Activated CD4-positive, CD25-positive, alpha-beta regulatory T cell treated with anti-CD3 and anti-CD28 coated beads, Interleukin-2, amount 50 U/mL, for 72 hours (primary cell): ENCODE results near the gene TUBA4A.
A peak's percentile ranks its signal among the peaks of the same experiment; 100 is the strongest.

ENCODE experiments used
- DNase-seq: peaks from one replicate; pipeline ENCODE4 v3.0.0; 2021

TUBA4A gene

DNA sequence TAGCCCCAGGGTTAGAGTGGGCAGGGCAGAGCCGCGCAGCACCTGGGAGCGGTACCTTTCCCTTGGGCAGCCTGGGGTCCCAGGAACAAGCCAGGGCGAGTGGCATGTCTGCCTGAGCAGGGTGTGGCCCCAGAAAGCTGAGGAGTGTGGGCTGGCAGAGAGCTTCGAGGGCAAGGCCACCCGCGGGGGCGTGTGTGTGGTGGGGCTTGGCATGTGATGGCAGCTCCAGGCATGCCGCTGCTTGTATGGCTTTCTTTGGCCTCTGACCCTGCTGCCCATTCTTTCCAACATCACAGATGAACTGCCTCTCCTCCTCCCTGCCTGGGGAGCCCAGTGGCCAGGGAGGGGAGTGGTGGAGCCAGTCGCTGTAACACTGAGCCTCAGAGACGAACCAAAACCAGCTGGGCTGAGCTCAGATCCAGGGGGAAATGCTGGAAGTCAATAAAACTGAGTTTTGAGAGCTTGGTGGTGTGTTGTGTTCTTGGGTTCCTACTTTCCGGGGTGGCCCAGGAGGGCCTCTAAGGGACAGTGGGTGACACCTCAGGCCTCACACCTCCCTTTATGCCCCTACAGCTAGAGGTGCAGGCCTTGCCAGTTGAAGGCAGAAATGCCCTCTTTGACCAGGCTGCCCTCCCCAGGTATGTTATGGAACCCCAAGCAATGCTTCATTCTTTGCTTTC is 32.9 kb upstream of the TUBA4A start:
- DNase-seq = no peak

DNA sequence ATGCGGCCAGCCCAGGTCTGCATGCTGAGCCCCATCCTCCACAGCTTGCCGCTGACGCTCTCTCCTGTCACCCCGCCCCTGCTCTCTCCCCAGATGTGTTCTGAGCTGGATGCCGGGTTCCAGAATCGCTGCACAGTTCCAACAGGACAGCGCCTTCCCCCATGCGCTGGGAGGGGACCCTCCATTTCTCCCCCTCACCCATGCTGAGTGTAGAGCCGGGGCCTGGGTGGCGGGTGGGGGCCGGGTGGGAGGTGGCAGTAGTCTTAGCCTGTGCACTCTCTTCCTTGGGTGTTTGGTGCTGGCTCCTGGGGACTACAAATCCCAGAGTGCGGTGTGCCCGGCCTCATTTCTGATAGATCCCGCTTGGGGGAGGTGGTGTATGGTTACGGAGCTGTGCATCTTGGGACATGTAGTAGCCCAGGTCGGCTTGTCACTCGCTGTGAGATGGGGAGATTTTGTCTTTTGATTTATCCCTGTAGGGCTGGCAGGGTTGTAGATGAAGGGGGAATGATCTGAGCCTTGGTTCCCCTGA is 32.2 kb upstream of the TUBA4A start:
- DNase-seq = no peak

DNA sequence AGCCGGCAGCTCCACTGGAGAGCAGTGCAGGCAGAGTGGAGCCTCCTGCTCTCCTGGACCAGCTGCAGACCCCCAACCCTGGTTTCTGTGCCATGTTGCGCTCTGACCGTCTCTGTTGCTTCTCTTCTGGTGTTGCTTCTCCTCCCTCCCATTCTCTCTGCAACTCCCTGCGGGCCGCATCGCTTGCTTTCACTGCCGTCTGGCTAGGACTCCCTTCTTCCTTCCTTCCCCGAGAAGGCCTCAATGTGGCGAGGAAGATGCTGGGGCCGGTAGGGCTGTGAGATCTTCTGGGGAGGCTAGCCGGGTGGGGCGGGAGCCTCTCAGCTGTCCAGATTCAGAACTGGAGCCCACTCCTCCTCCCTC is 31.6 kb upstream of the TUBA4A start:
- no peak for DNase-seq

DNA sequence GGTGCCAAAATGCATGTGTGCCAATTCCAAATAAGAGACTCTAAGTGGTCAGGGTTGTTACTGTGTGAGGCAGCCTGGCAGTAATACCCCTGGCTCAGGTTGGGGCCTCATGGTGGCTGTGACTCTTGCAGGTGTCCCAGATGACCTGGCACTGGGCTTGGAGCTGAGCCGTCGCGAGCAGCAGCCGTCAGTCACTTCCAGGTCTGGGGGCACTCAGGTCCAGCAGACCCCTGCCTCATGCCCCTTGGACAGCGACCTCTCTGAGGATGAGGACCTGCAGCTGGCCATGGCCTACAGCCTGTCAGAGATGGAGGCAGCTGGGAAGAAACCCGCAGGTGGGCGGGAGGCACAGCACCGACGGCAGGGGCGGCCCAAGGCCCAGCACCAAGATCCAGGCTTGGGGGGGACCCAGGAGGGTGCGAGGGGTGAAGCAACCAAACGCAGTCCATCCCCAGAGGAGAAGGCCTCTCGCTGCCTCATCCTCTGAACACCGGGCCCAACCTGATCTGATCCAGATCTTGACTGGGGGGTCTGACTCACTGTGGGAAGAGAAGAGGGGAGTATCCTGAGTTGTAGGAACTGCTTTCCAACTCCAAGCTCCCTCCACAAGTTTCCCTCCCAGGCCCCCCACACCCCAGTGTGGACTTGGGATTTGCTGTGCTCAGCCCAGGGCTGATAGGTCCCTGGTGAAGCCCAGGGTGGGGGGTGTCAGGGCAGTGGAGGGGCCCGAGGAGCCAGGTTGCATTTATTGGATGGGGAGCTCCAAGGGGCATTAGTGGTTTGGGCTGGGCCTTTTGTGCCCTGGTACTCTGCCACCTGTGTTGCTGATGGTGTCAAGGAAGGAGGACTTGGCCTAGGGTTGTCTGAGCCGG is 31.0 kb upstream of the TUBA4A start:
- no peak for DNase-seq

DNA sequence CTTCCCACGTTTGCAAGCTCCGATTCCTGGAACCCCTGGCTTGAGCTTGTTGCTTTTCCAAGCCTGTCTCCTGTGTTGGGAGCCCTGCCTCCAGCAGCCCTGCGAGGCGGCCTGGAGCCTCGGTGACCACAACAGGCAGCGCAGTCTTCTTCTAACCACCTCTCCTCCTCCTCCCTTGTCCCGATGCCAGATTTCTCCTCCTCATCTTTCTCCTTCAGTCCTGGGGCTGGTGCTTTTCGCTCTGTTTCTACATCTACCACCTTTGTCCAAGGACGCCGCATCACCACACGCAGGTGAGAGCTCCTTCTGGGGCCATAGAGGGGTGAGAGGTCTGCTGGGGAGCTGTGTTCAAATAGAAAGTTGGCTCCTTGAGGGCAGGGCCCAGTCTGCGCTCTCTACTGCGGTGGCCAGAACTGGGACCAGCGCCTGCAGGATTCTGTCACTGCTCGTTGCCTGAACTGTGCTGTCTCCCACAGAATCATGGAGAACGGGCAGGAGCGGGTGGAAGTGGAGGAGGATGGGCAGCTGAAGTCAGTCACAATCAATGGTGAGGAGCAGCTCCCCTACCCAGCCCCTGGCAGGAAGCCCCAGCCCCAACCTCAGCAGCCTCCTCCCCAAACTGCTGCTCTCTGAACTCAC is 29.3 kb upstream of the TUBA4A start:
- DNase-seq = no peak

DNA sequence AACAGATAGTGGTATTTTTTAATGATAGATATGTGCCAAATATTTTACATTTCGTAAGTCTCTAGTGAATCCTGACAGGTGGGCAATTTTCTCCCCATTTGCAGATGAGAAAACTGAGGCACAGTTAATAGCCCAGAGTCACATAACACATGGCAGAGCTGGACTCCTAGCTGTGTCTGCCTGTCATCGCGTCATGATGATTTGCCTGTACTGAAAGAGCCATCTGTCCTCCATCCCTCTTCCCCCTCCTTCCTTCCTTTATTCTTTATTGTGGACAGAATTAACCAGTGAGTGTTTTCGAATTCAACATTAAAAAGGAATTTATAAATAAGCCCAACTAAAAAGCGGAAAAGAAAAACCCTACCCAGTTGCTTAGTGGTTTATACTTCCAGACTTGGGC is 28.7 kb upstream of the TUBA4A start:
- no peak for DNase-seq

DNA sequence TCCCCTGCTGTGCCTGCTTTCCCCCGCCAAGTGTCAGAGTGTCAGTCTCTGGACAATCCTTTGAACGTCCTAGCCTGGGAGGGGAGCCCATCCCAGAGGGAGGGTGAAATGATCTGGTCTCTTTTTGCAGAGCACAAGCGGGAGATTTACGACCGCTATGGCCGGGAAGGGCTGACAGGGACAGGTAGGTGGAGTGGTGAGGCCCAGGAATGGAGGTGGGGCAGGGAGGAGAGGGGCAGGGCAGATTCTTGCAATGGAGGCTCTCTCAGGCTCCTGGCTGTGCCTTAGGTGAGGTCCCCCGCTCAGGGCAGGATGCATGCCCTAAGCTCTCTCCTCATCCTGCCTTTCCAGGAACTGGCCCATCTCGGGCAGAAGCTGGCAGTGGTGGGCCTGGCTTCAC is 27.9 kb upstream of the TUBA4A start:
- DNase-seq = no peak

DNA sequence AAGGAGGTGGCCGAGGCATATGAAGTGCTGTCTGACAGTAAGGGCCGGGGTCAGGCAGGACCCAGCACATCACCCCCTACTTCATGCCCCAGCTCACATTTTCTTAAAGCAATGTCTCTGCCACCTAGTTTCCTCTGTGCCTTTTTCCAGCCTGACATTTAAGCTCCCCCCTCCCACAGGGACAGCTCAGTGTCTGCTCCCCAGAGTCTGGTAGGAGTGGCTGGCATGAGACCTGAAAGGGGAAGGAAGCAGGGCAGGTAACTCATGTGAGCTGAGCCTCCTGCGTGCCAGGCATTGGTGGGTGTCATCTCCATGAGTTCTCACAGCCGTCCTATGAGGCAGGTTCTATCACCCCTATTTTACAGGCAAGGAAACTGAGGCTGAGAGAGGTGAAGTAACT is 26.9 kb upstream of the TUBA4A start:
- DNase-seq = no peak

DNA sequence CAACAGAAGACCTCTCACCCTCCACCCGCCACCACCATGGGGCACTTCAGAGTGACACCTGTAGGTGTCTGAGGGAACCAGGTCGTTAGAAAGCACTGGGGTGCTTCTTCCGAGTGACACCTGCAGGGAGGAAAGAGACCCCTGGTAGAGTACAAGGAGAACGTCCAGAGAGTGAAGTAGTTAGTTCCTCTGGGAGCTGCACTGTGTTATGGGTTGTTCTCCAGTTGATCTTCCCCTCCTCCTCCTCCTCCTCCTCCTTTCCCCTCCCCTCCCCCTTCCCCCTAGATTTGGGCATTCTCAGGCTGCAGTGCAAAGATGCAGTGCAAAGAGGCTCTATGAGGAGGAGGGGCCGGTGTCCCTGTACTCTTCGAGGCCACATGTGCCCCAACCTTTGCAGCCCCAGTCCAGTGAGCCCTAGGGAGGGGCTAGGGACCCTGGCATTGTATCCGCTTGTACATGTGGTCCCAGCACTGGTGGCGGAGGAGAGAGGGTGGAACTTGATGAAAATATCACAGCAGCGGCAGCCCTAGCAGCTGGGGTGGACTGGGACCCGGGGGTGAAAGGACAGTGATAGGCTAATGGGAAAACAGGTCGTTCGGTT is 26.3 kb upstream of the TUBA4A start:
- DNase-seq = no peak

DNA sequence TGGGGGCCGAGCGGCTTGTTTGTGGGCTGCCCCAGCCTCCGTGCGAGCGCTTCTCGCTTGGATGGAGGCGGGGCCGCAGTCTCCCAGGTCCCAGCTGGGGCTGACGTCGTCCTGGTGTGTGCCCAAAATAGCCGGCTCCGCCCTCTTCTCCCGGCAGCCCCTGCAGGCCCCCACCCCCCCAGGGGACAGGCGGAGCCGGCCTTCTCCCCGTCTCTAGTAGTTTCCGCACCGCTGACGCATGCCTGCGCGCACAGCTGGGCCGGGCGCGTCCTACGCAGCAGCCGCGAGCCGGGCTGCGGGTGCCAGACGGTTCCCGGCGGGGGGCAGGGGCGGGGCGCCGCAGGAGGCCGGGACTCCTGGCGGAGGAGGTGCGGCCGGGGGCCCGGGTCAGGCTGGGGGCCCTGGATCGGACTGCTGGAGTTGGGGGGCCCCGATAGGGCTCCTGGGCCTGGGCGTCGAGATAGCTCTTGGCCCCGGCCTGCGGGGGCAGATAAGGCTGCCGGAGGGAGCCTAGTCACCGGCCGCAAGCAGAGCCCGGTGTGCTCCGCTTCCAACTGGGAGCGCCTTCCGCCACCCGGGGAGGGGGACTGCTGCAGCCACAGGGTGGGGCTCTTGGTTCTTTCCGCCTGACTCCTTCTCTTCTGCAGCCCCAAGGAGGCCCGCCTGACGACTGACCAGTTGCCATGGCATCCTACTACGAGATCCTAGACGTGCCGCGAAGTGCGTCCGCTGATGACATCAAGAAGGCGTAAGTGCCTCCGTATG is 25.6 kb upstream of the TUBA4A start, which contains the start of gene DNAJB2:
Gene DNAJB2, plus strand, starts transcription at position 216 of the 765 bp plus-strand sequence. Its CDS starts 468 bp downstream, at position 684.
- DNase-seq = peak; percentile 98

DNA sequence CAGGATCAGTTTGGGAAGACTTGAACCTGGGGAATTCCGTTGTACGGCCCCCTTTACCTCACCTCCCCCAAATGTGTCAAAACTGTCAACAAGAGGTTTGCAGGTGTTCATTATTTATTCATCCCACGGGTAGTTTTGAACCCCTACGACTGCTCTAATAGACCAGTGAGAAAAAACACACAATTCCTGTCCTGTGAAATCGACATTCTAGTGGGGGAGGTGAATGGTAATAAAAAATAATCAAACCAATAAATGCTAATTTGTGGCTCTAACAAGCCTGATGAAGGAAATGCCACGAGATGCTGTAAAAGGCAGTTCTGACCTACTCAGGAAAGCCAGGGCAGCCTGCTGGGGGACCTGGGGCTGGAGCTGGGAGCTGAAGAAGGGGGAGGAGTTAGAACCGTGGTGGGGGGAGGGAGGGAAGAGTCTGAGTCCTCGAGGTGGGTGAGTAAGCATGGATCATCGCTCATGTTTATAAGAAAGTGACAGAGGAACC is 25.0 kb upstream of the TUBA4A start:
- no peak for DNase-seq

DNA sequence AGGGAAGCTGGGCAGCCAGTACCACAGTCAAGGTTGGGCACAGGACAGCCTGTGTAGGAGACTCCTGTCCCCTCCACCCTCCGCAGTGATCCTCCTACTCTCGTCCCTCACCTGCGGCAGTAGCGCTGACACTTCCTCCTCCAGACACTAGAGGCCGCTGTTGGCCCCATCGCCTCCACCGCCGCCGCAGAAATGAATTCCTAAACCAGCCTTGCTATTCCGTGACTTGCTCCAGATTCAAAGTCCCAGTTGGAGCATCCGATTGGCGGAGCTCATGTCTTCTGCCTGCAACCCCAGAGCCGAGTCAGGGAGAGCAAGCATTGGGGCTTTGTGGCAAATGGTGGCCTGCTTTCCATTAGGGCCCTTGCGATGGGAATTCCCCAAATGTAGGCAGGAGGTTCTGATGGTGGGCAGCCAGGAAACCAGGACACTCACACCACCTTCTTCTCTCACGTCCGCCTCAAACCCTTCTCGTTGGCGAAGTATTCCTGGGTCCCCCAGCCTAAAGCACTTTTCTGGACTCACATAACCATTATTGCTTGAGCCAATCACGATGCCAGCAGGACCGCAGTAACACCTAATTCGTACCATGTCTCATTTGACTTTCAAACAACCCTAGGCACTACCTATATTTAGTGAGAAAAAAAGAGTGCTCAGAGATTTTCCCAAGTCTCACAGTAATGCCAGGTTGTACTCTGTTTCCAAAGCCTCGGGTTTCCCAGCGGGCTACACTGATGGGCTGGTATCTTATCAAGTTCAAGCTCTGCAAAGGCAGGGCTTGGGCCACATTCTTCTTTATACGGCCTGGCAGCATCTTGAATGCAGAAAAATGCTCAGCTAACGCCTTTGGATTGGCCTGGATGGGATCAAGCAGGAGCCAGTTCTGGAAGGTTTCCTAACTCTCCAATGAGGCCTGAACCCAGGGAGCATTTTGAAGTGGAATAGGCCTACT is 24.3 kb upstream of the TUBA4A start:
- DNase-seq = peak; percentile 81

DNA sequence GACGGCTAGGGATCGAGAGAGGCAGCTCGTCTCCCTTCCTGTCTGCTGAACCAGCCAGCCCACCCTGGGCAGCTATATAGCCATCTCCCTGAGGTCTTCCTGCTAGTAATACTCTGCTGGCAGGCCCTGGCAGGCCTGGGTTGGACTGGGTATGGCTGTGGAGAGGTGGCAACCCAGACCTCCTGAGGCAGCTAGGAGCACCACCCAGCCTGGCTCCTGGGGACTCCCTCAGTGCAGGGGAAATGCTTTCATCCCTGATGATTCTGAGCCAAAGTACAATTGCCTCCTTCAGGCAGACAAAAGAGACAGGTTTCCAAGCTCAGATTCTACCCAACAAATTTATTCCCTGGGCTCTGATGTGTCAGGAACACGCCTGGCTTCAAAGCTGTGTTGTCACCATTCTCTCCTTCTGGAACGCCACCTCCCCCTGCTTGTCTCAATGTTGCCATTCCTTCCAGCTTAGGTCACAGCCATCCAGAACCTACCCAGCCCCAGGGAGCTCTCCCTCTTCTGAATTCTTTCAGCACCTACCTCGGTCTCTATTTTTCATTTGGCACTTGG is 20.7 kb upstream of the TUBA4A start:
- no peak for DNase-seq

DNA sequence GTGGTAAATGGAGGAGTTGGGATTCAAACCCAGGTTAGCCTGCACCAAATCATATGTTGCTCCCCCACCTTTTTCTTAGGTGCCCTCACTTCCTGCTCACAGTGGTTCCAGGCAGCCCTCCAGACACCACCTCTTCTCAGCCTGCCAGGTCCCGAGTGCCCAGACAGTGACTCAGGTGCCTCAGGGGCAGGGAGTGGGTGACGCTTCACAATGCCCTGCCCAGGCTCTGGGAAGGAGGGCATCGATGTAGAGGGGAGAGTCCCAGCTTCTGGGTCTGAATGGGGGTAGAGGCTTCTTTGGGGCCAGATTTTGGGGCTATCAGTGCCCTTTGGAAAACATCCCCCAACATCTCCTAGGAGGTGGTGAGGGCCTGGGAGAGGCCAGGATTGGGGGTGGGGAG is 20.2 kb upstream of the TUBA4A start:
- DNase-seq = no peak

DNA sequence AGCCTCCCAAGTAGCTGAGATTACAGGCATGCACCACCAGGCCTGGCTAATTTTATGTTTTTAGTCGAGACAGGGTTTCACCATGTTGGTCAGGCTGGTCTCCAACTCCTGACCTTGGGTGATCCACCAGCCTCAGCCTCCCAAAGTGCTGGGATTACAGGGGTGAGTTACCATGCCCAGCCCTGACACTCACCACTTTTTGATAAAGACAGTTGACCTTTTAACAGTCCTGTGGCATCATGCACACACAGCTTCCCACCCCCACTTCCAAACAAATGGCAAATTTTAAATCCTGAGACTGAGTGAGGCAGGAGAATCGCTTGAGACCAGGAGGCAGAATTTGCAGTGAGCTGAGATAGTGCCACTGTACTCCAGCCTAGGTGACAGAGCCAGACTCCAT is 19.3 kb upstream of the TUBA4A start:
- no peak for DNase-seq

DNA sequence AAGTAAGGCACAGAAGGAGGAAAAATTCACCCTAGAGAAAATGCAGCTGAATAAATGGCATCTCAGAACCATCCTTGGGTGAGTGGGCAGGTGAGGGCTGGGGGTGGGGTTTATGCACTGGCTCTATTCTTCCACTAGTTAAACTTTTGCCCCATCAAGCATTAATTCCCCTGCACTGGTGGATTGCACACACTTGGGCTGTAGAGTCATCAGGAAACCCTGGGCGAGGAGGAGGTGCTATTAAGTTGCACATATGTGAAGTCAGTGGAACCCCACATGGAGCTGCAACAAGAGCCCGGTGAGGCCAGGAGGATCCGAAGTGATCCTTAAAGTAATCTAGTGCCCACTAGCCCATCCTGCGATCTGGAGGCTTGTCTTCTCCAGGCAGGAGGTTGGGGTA is 18.6 kb upstream of the TUBA4A start:
- DNase-seq = no peak

DNA sequence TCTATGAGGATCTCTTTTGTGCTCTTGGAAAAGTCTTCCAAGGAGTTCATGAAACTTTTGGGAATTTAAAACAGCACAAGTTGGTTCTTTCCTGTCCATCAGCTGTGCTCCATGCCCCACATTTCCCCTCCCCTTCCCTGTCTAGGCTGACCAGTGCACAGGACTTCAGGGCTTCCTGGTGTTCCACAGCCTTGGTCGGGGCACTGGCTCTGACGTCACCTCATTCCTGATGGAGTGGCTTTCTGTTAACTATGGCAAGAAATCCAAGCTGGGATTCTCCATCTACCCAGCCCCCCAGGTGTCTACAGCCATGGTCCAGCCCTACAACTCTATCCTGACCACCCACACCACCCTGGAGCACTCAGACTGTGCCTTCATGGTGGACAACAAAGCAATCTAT is 17.3 kb upstream of the TUBA4A start:
- no peak for DNase-seq

DNA sequence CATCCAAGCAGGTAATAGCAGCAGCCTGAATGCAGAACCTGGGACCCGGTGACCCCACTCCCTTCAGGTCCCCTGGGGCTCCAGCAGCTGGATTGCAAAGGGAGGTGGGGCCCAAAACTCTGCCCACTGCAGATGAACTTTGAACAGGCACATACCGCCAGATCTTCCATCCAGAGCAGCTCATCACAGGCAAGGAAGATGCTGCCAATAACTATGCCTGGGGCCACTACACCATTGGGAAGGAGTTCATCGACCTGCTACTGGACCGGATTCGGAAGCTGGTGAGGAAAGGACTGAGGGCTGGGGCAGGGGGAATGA is 16.3 kb upstream of the TUBA4A start:
- DNase-seq = no peak

DNA sequence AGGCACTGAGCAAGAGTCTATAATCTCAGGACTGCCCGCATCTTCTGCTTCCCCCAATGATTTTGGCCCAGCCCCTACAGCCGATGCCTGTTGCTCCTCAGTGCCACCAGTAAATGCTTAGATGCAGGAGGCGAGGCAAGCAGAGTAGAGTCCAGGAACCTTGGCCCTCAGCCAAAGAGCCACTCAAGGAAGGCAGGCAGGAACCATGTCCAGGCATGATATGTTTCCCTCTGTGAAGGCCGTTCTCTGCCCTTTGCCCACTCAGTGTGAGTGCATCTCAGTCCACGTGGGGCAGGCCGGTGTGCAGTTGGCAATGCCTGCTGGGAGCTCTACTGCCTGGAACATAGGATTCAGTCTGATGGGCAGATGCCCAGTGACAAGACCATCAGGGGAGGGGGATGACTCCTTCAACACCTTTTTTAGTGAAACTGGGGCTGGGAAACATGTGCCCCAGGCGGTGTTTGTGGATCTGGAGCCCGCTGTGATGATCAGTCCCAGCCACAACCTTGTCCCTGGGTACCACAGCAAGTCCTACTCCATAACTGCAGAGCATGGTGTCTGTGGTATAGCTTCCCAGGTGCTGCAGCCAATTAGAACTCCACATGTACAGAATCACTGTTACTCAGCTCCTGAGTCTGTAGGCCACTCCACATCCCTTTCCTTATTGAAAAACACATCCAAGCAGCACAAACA is 15.8 kb upstream of the TUBA4A start:
- DNase-seq = no peak

DNA sequence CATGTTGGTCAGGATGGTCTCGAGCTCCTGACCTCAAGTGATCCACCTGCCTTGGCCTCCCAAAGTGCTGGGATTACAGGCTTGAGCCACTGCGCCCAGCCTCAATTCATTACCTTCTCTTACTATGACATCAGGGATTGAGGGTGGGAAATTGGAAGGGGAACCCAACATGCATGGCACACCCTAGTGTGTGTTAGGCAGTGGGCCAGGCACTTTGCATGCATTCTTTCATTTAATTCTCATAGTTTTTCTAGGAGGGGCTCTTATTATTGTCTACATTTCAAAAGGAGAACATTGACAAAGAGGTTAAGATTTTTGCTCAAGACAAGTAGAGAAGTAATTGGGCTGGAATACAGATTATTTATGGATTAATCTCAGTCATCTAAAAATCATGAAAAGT is 14.6 kb upstream of the TUBA4A start:
- DNase-seq = no peak
